Breast epithelium (tissue), 4 donors: ENCODE results near the gene SSU72. TPM values are rescaled to one million over a fixed set of nuclear protein-coding genes. Genes with fewer than 3 reads are reported as not detected.
"Not testable (repeated sequence)": the region's sequence is repeated elsewhere in the genome, so short reads cannot be mapped to it uniquely, and the experiment has no call there.

ENCODE experiments used
- DNase-seq, 2 donors: peaks; one replicate each; pipeline ENCODE4 v3.0.0-alpha.2; 2019; ENCODE audit warnings: low spot score in 2 of 2
- H3K27ac ChIP-seq, 2 donors: fragments of 200-600 bp; sonication (generic) in 1 of 2; one replicate each; pipeline ENCODE4 v1.5.1; 2016 to 2019; ENCODE audit warnings: mild to moderate bottlenecking in 1 of 2
- H3K27me3 ChIP-seq, 2 donors: fragments of 200-600 bp; sonication (generic) in 1 of 2; one replicate each; pipeline versions ENCODE4 v1.5.1 to v1.6.0; 2017 to 2019; ENCODE audit warnings: control low read depth in 1 of 2, mild to moderate bottlenecking in 1 of 2
- H3K36me3 ChIP-seq: fragments of 200-600 bp; one replicate; pipeline ENCODE4 v1.5.1; 2019
- H3K4me1 ChIP-seq, 2 donors: fragments of 200-600 bp; sonication (generic); one replicate each; pipeline ENCODE4 v1.5.1; 2016 to 2019; ENCODE audit warnings: control low read depth in 1 of 2
- H3K4me3 ChIP-seq, 3 donors: fragments of 200-600 bp; sonication (generic); 1 replicate in 2 of 3; 2 replicates in 1 of 3; pipeline ENCODE4 v1.5.1; 2016 to 2019; ENCODE audit warnings: mild to moderate bottlenecking in 3 of 3, moderate library complexity in 2 of 3
- H3K9me3 ChIP-seq, 2 donors: fragments of 200-600 bp; sonication (generic) in 1 of 2; one replicate each; pipeline ENCODE4 v1.5.1; 2016 to 2019; ENCODE audit warnings: control low read depth in 1 of 2
- POLR2A ChIP-seq: fragments of 450-650 bp; IDR thresholded peaks from one replicate; pipeline ENCODE4 v1.6.1; 2016; ENCODE audit warnings: antibody characterized with exemption, mild to moderate bottlenecking, moderate library complexity
- POLR2AphosphoS5 ChIP-seq, 3 donors: sonication (generic); formaldehyde crosslinking; IDR thresholded peaks; one replicate each; pipeline ENCODE4 v1.6.1; 2017; ENCODE audit warnings: antibody characterized with exemption in 3 of 3
- intact Hi-C: fragments of 100-400 bp; cut with DNase I; formaldehyde crosslinking; loops from one replicate; pipeline ENCODE4 v1.15.1; 2023; ENCODE audit warnings: low total_unique reads
- total RNA-seq, 3 donors: library from RNA; depleted of rRNA; stranded (reverse); fragments of >200 nt; gene quantifications; one replicate each; pipeline ENCODE4 v1.1.0, GENCODE V29; 2016
- TF ChIP-seq, protein P1 (sequence below), 3 donors: fragments of 450-650 bp; IDR thresholded peaks; one replicate each; pipeline ENCODE4 v1.5.1; 2016 to 2017; ENCODE audit warnings: antibody characterized with exemption in 3 of 3, mild to moderate bottlenecking in 3 of 3, moderate library complexity in 3 of 3

SSU72 gene
- total RNA-seq, 3 donors from 2014 or later: 100 to 125 (median 114) TPM

DNA sequence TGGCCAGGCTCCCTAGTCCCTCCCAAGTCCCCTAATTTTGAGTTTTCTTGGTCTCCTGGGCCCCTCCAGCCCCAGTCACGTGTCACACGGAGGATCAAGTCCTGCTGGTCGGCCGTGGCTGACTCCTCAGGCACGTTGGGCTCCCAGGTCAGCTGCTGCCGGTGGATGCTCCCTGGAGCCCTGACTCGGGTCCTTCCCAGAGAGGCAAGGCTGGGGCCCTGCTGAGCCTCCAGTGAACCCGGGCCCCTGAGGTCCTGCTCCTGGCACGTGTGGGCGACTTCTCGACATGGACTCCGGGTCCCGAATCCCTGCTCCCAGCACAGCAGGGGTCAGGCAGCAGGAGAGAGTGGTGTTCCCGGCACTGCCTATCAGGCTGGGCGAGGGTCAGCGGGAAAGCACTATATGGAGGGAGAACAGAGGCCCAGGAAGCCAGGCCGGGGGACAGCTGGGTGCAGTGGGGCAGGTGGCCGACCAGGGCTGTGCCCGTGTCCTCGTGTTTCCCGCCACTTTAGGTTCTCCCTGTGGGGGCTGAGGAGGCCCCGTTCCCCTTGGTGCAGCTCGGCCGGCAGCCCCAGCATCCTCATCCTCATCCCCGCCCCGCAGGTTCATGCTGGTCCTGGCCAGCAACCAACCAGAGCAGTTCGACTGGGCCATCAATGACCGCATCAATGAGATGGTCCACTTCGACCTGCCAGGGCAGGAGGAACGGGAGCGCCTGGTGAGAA is 47.4 kb downstream of the SSU72 start:
- no peak overlapping the region for H3K27ac ChIP-seq
- H3K9me3 ChIP-seq: peaks cover 3 to 8% of the 10 kb centered on the region in 2 donors
- no peaks in the 10 kb centered on the region for H3K4me1 ChIP-seq
- H3K36me3 ChIP-seq: no peaks in the 10 kb centered on the region
- H3K27me3 ChIP-seq: no peaks in the 10 kb centered on the region
- H3K4me3 ChIP-seq: no peak overlapping the region
- no peak for DNase-seq
- TF ChIP-seq POLR2AphosphoS5 (IDR thresholded peaks at IDR 0.05) (no peak), POLR2A (no peak)
- TF ChIP-seq, protein P1, sequence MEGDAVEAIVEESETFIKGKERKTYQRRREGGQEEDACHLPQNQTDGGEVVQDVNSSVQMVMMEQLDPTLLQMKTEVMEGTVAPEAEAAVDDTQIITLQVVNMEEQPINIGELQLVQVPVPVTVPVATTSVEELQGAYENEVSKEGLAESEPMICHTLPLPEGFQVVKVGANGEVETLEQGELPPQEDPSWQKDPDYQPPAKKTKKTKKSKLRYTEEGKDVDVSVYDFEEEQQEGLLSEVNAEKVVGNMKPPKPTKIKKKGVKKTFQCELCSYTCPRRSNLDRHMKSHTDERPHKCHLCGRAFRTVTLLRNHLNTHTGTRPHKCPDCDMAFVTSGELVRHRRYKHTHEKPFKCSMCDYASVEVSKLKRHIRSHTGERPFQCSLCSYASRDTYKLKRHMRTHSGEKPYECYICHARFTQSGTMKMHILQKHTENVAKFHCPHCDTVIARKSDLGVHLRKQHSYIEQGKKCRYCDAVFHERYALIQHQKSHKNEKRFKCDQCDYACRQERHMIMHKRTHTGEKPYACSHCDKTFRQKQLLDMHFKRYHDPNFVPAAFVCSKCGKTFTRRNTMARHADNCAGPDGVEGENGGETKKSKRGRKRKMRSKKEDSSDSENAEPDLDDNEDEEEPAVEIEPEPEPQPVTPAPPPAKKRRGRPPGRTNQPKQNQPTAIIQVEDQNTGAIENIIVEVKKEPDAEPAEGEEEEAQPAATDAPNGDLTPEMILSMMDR (IDR thresholded peaks at IDR 0.05): no peak
- intact Hi-C loops: no loop called here

GRCh38 chr1:1526476-1526875 is 48.2 kb downstream of the SSU72 start:
- DNase-seq, H3K4me3 ChIP-seq, intact Hi-C loops, H3K36me3 ChIP-seq, H3K27me3 ChIP-seq, H3K9me3 ChIP-seq, H3K4me1 ChIP-seq, H3K27ac ChIP-seq: not testable (repeated sequence)

DNA sequence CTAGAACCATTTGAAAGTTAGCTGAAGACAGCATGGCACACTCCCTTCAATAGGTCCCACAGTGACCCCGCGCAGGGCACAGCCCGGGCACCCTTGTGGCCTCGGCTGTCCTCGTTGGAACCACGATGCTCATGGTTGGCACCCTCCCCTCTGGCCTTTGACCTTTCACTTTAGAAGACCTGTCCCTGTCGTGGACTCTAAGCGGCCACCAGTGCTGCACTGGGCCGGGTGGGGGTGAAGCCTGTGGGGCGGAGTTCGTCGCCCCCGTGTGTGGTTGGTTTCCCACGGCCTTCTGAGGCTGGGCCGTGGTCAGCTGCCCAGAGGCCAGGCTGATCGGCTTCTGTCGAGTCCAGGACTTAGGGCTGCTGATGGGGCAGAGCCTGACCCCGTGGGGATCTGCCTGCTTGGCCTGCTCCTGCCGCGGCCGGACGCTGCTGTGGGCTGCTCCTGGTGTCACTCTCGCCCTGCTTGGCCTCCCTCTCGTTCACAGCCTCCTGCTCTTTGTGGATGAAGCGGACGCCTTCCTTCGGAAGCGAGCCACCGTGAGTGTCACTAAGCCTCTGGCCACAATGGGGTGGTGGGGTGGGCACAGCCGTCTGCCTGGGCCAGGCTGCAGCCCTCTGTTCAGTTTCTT is 49.8 kb downstream of the SSU72 start:
- H3K9me3 ChIP-seq, DNase-seq, H3K36me3 ChIP-seq, intact Hi-C loops, H3K4me1 ChIP-seq, H3K27ac ChIP-seq, H3K27me3 ChIP-seq, H3K4me3 ChIP-seq: not testable (repeated sequence)

DNA sequence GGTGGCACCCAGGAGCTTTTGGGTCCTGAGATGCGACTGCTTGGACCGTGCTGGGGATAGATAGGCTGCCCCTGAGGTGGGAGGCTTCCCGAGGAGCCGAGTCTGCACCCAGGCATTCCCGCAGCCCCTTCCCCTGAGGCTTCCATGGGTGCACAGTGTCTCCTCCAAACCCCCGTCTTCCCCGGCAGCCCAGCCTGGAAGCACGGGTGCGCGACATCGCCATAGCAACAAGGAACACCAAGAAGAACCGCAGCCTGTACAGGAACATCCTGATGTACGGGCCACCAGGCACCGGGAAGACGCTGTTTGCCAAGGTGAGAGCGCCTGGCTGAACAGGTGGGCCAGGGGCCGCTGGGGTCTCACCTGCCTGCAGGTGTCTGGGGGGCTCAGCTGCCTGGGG is 51.0 kb downstream of the SSU72 start:
- H3K36me3 ChIP-seq, H3K27ac ChIP-seq, H3K4me1 ChIP-seq, H3K9me3 ChIP-seq, H3K27me3 ChIP-seq, DNase-seq, H3K4me3 ChIP-seq, intact Hi-C loops: not testable (repeated sequence)

DNA sequence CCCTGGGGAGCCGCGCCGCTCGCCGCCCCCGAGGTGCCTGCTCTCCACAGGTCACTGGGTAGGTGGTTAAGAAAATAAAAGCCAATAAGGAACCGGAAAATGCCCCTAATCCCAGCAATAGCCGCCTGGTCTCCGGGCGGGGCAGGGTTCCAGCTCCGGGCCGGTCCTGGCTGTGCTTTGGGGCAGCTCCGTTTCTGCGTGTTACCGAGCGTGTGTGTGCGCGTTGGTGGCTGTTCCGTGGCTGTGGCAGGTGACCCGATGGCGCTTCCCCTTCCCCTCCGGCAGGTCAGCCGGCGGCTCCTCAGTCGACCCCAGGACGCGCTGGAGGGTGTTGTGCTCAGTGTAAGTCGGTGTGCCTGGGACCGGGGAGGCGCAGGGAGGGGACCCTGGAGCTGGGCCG is 51.4 kb downstream of the SSU72 start:
- H3K4me1 ChIP-seq, H3K4me3 ChIP-seq, H3K27me3 ChIP-seq, DNase-seq, H3K36me3 ChIP-seq, H3K27ac ChIP-seq, H3K9me3 ChIP-seq, intact Hi-C loops: not testable (repeated sequence)

GRCh38 chr1:1522536-1522935 is 52.1 kb downstream of the SSU72 start:
- DNase-seq, H3K36me3 ChIP-seq, H3K9me3 ChIP-seq, intact Hi-C loops, H3K4me1 ChIP-seq, H3K4me3 ChIP-seq, H3K27me3 ChIP-seq, H3K27ac ChIP-seq: not testable (repeated sequence)

GRCh38 chr1:1521331-1521730 is 53.3 kb downstream of the SSU72 start:
- no peak overlapping the region for H3K27ac ChIP-seq
- intact Hi-C loops: no loop called here
- no peaks in the 10 kb centered on the region for H3K27me3 ChIP-seq
- DNase-seq: no peak
- no peaks in the 10 kb centered on the region for H3K9me3 ChIP-seq
- H3K4me1 ChIP-seq: no peaks in the 10 kb centered on the region
- no peak for TF ChIP-seq POLR2A
- no peak for TF ChIP-seq POLR2AphosphoS5 (IDR thresholded peaks at IDR 0.05)
- TF ChIP-seq, protein P1 (IDR thresholded peaks at IDR 0.05): no peak
- no peak overlapping the region for H3K4me3 ChIP-seq
- H3K36me3 ChIP-seq: no peaks in the 10 kb centered on the region

GRCh38 chr1:1519805-1520505 is 54.7 kb downstream of the SSU72 start:
- H3K36me3 ChIP-seq, H3K9me3 ChIP-seq, H3K4me1 ChIP-seq, H3K4me3 ChIP-seq, H3K27me3 ChIP-seq, DNase-seq, intact Hi-C loops, H3K27ac ChIP-seq: not testable (repeated sequence)

- H3K27ac ChIP-seq, DNase-seq, H3K27me3 ChIP-seq, intact Hi-C loops, H3K4me3 ChIP-seq, H3K9me3 ChIP-seq, H3K36me3 ChIP-seq, H3K4me1 ChIP-seq: not testable (repeated sequence)
These were observed 56.0 kb downstream of the SSU72 start for GRCh38 chr1:1518621-1519007.
